Panc1 (cell line): ENCODE results near the gene TDRD1.

Source experiments
- POLR2AphosphoS5 ChIP-seq: IDR thresholded peaks from 2 replicates; pipeline ENCODE4 v1.6.1; 2012; ENCODE audit warnings: mild to moderate bottlenecking, low read depth, low read length, moderate library complexity
- SIN3A ChIP-seq: IDR thresholded peaks from 2 replicates; pipeline ENCODE4 v1.6.1; 2012; ENCODE audit warnings: low read depth, mild to moderate bottlenecking, low read length, moderate library complexity, borderline replicate concordance; ENCODE audit not compliant: insufficient read depth
- TCF7L2 ChIP-seq: IDR thresholded peaks from 2 replicates; pipeline ENCODE4 v1.6.1; 2011; ENCODE audit warnings: mild to moderate bottlenecking, low read depth, low read length, inconsistent platforms
- TF ChIP-seq, protein P1 (sequence below): fragments of 450-650 bp; IDR thresholded peaks from 2 replicates; pipeline ENCODE4 v1.5.1; 2017; ENCODE audit warnings: mild to moderate bottlenecking
- TF ChIP-seq, protein P2 (sequence below), 2 experiments: IDR thresholded peaks; 2 replicates each; pipeline ENCODE4 v1.6.1; 2011 to 2012; ENCODE audit warnings: low read depth in 2 of 2, control low read depth in 1 of 2, low read length in 1 of 2, mild to moderate bottlenecking in 1 of 2, moderate library complexity in 1 of 2; ENCODE audit not compliant: insufficient read depth in 1 of 2

DNA sequence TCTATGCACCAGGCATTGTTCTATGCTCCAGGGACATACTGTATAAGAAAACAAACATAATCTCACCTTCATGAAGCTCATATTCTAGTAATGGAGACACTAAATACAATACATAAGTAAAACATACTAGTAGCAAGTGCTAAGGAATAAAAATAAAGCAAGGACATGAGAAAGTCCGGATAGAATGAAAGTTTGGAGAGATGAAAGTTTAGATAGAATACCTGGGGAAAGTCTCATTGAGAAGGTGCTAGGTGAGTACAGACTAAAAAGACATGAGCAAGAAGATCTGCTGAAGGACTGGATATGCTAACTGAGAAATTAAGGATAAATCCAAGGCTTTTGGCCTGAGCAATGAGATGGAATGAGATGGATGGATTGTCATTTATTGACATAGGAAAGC is 39.1 kb upstream of the TDRD1 start:
- TF ChIP-seq, protein P1, sequence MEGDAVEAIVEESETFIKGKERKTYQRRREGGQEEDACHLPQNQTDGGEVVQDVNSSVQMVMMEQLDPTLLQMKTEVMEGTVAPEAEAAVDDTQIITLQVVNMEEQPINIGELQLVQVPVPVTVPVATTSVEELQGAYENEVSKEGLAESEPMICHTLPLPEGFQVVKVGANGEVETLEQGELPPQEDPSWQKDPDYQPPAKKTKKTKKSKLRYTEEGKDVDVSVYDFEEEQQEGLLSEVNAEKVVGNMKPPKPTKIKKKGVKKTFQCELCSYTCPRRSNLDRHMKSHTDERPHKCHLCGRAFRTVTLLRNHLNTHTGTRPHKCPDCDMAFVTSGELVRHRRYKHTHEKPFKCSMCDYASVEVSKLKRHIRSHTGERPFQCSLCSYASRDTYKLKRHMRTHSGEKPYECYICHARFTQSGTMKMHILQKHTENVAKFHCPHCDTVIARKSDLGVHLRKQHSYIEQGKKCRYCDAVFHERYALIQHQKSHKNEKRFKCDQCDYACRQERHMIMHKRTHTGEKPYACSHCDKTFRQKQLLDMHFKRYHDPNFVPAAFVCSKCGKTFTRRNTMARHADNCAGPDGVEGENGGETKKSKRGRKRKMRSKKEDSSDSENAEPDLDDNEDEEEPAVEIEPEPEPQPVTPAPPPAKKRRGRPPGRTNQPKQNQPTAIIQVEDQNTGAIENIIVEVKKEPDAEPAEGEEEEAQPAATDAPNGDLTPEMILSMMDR: no peak
- TF ChIP-seq POLR2AphosphoS5: no peak
- TF ChIP-seq, protein P2, sequence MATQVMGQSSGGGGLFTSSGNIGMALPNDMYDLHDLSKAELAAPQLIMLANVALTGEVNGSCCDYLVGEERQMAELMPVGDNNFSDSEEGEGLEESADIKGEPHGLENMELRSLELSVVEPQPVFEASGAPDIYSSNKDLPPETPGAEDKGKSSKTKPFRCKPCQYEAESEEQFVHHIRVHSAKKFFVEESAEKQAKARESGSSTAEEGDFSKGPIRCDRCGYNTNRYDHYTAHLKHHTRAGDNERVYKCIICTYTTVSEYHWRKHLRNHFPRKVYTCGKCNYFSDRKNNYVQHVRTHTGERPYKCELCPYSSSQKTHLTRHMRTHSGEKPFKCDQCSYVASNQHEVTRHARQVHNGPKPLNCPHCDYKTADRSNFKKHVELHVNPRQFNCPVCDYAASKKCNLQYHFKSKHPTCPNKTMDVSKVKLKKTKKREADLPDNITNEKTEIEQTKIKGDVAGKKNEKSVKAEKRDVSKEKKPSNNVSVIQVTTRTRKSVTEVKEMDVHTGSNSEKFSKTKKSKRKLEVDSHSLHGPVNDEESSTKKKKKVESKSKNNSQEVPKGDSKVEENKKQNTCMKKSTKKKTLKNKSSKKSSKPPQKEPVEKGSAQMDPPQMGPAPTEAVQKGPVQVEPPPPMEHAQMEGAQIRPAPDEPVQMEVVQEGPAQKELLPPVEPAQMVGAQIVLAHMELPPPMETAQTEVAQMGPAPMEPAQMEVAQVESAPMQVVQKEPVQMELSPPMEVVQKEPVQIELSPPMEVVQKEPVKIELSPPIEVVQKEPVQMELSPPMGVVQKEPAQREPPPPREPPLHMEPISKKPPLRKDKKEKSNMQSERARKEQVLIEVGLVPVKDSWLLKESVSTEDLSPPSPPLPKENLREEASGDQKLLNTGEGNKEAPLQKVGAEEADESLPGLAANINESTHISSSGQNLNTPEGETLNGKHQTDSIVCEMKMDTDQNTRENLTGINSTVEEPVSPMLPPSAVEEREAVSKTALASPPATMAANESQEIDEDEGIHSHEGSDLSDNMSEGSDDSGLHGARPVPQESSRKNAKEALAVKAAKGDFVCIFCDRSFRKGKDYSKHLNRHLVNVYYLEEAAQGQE (IDR thresholded peaks at IDR 0.05; ENCODE audit: insufficient read depth in 1 of 2, low read depth in 2 of 2, low read length in 1 of 2): no peak
- no peak for TF ChIP-seq SIN3A
- TF ChIP-seq TCF7L2: no peak
